ENCODE results near the gene FCN1. TPM values are rescaled to one million over a fixed set of nuclear protein-coding genes. Genes with fewer than 3 reads are reported as not detected.

The FCN1 gene
- total and polyA plus RNA-seq, 10 of the 15 experiments (the other 5 are each of a cell fraction or from before 2014, with no cell fraction given), result 0.08 TPM; not detected in 9

- H3K27ac ChIP-seq (ENCODE audit: control insufficient read depth, insufficient read depth), result no peak overlapping the region
- no peaks in the 10 kb centered on the region for H3K36me3 ChIP-seq (ENCODE audit: control insufficient read depth in 2 of 2, insufficient read depth in 2 of 2, low read length in 1 of 2)
- WGBS (ENCODE audit: insufficient coverage, insufficient replicate concordance, low lambda C conversion rate, missing lambda C conversion rate), result 58% methylated on average over 28 of the region's 30 CpGs
- H3K27me3 ChIP-seq (replicated peaks in 1 of 2; ENCODE audit: control insufficient read depth in 2 of 2, insufficient read depth in 2 of 2, low read length in 1 of 2), result no peaks in the 10 kb centered on the region
- TF ChIP-seq ZNF384 (IDR thresholded peaks at IDR 0.05; ENCODE audit: borderline replicate concordance, low read depth, low read length) (no peak), MYC (IDR thresholded peaks at IDR 0.05; ENCODE audit: insufficient read depth, insufficient read length, insufficient replicate concordance, low read length, severe bottlenecking) (no peak), ZNF217 (IDR thresholded peaks at IDR 0.05) (no peak), TARDBP (IDR thresholded peaks at IDR 0.05; ENCODE audit: borderline replicate concordance) (no peak), YBX1 (IDR thresholded peaks at IDR 0.05) (no peak), BMI1 (IDR thresholded peaks at IDR 0.05; ENCODE audit: borderline replicate concordance) (no peak), FOS (IDR thresholded peaks at IDR 0.05; ENCODE audit: borderline replicate concordance, extremely low read depth, insufficient read length) (no peak), ATF3 (IDR thresholded peaks at IDR 0.05; ENCODE audit: borderline replicate concordance, extremely low read depth, low read depth, low read length) (no peak), EP300 (IDR thresholded peaks at IDR 0.05; ENCODE audit: borderline replicate concordance in 1 of 2, control insufficient read depth in 1 of 2, low read depth in 2 of 2, low read length in 2 of 2) (no peak), IKZF2 (IDR thresholded peaks at IDR 0.05) (no peak), ZNF274 (IDR thresholded peaks at IDR 0.05; ENCODE audit: insufficient read depth, insufficient read length) (no peak), GABPA (IDR thresholded peaks at IDR 0.05; ENCODE audit: low read depth) (no peak), ZSCAN29 (IDR thresholded peaks at IDR 0.05) (no peak), MEF2A (IDR thresholded peaks at IDR 0.05; ENCODE audit: insufficient read depth, low read depth, low read length) (no peak), NBN (IDR thresholded peaks at IDR 0.05) (no peak)
- ATAC-seq, result no peak
- no peaks in the 10 kb centered on the region for H4K20me1 ChIP-seq (ENCODE audit: control insufficient read depth, insufficient read depth)
- POLR2A ChIA-PET, result no interaction called here
- intact Hi-C loops (cut with micrococcal nuclease; ENCODE audit: unreplicated experiment), result no loop called here
- CTCF ChIA-PET, result interaction anchor here (1.0 to 1.1 kb wide), 2 partner anchors 18 to 112 kb away, joined by 4 read pairs; no protein-coding TSS in a partner anchor
- RAD21 ChIA-PET (ENCODE audit: unreplicated experiment), result no interaction called here
- H3K9me3 ChIP-seq (replicated peaks; ENCODE audit: control insufficient read depth, insufficient read depth, low read length), result peaks cover 4% of the 10 kb centered on the region; the same call in 2 of the 3 replicates
- no peak for DNase-seq (ENCODE audit: low read depth, low spot score)
- H2AFZ ChIP-seq (ENCODE audit: control insufficient read depth, low read depth, low read length), result no peak overlapping the region
- H3K9ac ChIP-seq (ENCODE audit: control insufficient read depth, insufficient read depth, low read length), result no peak overlapping the region
- H3K4me1 ChIP-seq (ENCODE audit: control insufficient read depth, insufficient read depth, low read length), result peaks cover 6% of the 10 kb centered on the region; the same call in 1 of the 2 replicates
- in situ Hi-C loops (cut with MboI), result no loop called here
- no peak for FAIRE-seq
- no TSS peak for BruUV-seq (replicated peaks)
- SMC1A ChIA-PET (ENCODE audit: uncharacterized antibody, unreplicated experiment), result interaction anchor here (0.8 kb wide), 1 partner anchor 13 kb away, joined by 4 read pairs; no protein-coding TSS in a partner anchor
- H3K4me2 ChIP-seq (ENCODE audit: control insufficient read depth, insufficient read depth), result no peak overlapping the region
- no peaks in the 10 kb centered on the region for H3K79me2 ChIP-seq (ENCODE audit: control insufficient read depth, insufficient read depth, low read length)
- no peak overlapping the region for H3K4me3 ChIP-seq
These were observed 46.7 kb downstream of the FCN1 start for GRCh38 chr9:134870746-134871662.

Measured in GM12878 (cell line).